ENCODE results near the gene KANSL1L.

Gene KANSL1L

GRCh38 chr2:209990838-209991237 lies 180.4 kb downstream of the KANSL1L start:
- no peak for DNase-seq (ENCODE audit: low read depth)

- DNase-seq (ENCODE audit: low read depth): no peak
Measured at GRCh38 chr2:209988010-209988409, 183.2 kb downstream of the KANSL1L start.

GRCh38 chr2:209986415-209986814 lies 184.8 kb downstream of the KANSL1L start:
- DNase-seq (ENCODE audit: low read depth): no peak

GRCh38 chr2:209985874-209986273 lies 185.3 kb downstream of the KANSL1L start:
- DNase-seq (ENCODE audit: low read depth): no peak

GRCh38 chr2:209984291-209984690 lies 186.9 kb downstream of the KANSL1L start:
- no peak for DNase-seq (ENCODE audit: low read depth)

GRCh38 chr2:209977386-209978239 lies 193.6 kb downstream of the KANSL1L start:
- DNase-seq (ENCODE audit: low read depth): no peak

GRCh38 chr2:209976698-209977385 lies 194.4 kb downstream of the KANSL1L start:
- DNase-seq (ENCODE audit: low read depth): no peak

GRCh38 chr2:209974576-209974975 lies 196.6 kb downstream of the KANSL1L start:
- DNase-seq (ENCODE audit: low read depth): no peak

- DNase-seq (ENCODE audit: low read depth): no peak
Measured at GRCh38 chr2:209973328-209973727, 197.9 kb downstream of the KANSL1L start.
